ENCODE measurements around the gene HECTD4. TPM values are rescaled to one million over a fixed set of nuclear protein-coding genes. Genes with fewer than 3 reads are reported as not detected.
"Not testable (repeated sequence)": the region's sequence is repeated elsewhere in the genome, so short reads cannot be mapped to it uniquely, and the experiment has no call there.

Gene HECTD4
- total and polyA plus RNA-seq, 12 donors, result 17.5 to 50.0 (median 27.7) TPM

- Histone ChIP-seq H3K27me3 (no peaks in the 10 kb centered on the region), H3K27ac (no peak overlapping the region), H3K4me3 (no peak overlapping the region), H3K36me3 (replicated peaks in 1 of 2) (no peaks in the 10 kb centered on the region), H3K9me3 (replicated peaks in 1 of 3) (no peaks in the 10 kb centered on the region), H3K4me1 (replicated peaks in 1 of 2) (peaks cover 4 to 19% of the 10 kb centered on the region in 2 donors)
- intact Hi-C loops (cut with DNase I), result no loop called here
- 92 to 97% (median 93%) methylated on average over 6 of the region's 6 CpGs for WGBS, 4 donors
- DNase-seq, result peak in 2 of 7 donors; percentile 1 to 30
- no peak for TF ChIP-seq POLR2A (IDR thresholded peaks at IDR 0.05)
Measured at GRCh38 chr12:112115259-112116045, 266.8 kb downstream of the HECTD4 start.

- Histone ChIP-seq H3K36me3 (replicated peaks in 1 of 2) (no peaks in the 10 kb centered on the region), H3K27ac (no peak overlapping the region), H3K4me3 (no peak overlapping the region), H3K27me3 (no peaks in the 10 kb centered on the region), H3K9me3 (replicated peaks in 1 of 3) (no peaks in the 10 kb centered on the region), H3K4me1 (replicated peaks in 1 of 2) (peaks cover 7 to 24% of the 10 kb centered on the region in 2 donors)
- intact Hi-C loops (cut with DNase I), result no loop called here
- peak in 2 of 7 donors; percentile 16 to 39 for DNase-seq
- WGBS, 4 donors, result 86 to 95% (median 90%) methylated on average over 5 to 6 of the region's 6 CpGs
- no peak for TF ChIP-seq CTCF (IDR thresholded peaks at IDR 0.05)
- no peak for TF ChIP-seq POLR2A (IDR thresholded peaks at IDR 0.05)
Measured at GRCh38 chr12:112112409-112113133, 269.7 kb downstream of the HECTD4 start.

DNA sequence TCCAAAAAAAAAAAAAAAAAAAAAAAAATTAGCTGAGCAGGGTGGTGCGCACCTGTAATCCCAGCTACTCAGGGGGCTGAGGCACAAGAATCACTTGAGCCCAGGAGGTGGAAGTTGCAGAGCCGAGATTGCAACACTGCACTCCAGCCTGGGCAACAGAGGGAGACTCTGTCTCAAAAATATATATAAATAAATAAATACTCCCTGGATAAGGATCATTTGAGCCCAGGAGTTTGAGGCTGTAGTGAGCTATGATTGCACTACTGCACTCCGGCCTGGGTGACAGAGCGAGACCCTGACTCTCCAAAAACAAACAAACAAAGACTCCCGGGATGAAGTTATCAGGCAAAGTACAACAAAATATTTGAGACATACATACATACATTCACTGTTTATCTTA, 270.3 kb downstream of the HECTD4 start:
- DNase-seq, result peak in 3 of 7 donors; percentile 6 to 47 (median 12)
- intact Hi-C loops (cut with DNase I), result no loop called here
- H3K4me1 ChIP-seq (replicated peaks in 1 of 2), result peaks cover 10 to 24% of the 10 kb centered on the region in 2 donors

DNA sequence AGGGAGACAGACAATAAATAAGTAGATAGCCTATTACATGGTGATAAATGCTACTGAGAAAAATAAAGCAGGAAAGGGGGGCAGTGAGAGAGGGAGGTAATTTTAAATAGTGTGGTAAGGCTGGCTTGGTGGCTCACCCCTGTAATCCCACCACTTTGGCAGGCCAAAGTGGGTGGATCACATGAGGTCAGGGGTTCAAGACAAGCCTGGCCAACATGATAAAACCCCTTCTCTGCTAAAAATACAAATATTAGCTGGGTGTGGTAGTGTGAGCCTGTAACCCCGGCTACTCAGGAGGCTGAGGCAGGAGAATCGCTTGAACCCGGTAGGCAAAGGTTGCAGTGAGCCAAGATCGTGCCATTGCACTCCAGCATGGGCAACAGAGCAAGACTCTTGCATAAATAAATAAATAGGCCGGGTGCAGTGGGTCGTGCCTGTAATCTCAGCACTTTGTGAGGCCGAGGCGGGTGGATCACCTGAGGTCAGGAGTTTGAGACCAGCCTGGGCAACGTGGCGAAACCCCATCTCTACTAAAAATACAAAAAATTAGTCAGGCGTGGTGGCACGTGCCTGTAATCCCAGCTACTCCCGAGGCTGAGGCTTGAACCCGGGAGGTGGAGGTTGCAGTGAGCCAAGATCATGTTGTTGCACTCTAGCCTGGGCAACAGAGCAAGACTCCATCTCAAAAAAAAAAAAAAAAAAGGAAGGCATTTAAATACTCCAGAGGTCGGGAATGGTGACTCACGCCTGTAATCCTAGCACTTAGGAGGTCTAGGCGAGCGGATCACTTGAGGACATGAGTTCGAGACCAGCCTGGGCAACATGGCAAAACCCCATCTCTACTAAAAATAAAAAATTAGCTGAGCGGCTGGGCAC, 271.2 kb downstream of the HECTD4 start:
- peaks cover 16 to 23% of the 10 kb centered on the region in 2 donors for H3K4me1 ChIP-seq (replicated peaks in 1 of 2)
- 86 to 88% (median 87%) methylated on average over 17 to 20 of the region's 20 CpGs for whole genome bisulfite sequencing, 4 donors
- H3K9me3 ChIP-seq (replicated peaks in 1 of 3); H3K36me3 ChIP-seq (replicated peaks in 1 of 2); intact Hi-C loops (cut with DNase I); H3K27ac ChIP-seq; H3K4me3 ChIP-seq; H3K27me3 ChIP-seq: not testable (repeated sequence)
- DNase-seq, result peak in 2 of 7 donors; percentile 5 to 46

More for the DNA sequence above, 270.3 kb downstream of the HECTD4 start:
- Histone ChIP-seq H3K27ac (no peak overlapping the region), H3K27me3 (no peaks in the 10 kb centered on the region), H3K9me3 (replicated peaks in 1 of 3) (no peaks in the 10 kb centered on the region), H3K4me3 (no peak overlapping the region), H3K36me3 (replicated peaks in 1 of 2) (no peaks in the 10 kb centered on the region)
- TF ChIP-seq CTCF (IDR thresholded peaks at IDR 0.05) (no peak), POLR2A (IDR thresholded peaks at IDR 0.05) (no peak)
- 64 to 87% (median 77%) methylated on average over 5 of the region's 5 CpGs for WGBS, 4 donors

Small RNA genes lying within 50 kb of the gene (microRNA-seq; reads per million reads assigned to microRNA genes)
- 0 to 0.45 (median 0.28) reads per million in 3 donors for gene MIR6861

Small RNA genes lying within 50 kb of the gene (small RNA-seq; reads per million reads assigned to genes)
- 0 reads per million in 2 donors for gene RF00019

Other genes starting within 250 kb of the HECTD4 start
- 1,000 to 10,000 TPM in 8 of 9 donors, 100 to 1,000 TPM in 1; 976 to 1,900 (median 1,219) TPM for gene RPL6, start 27.2 kb upstream of the HECTD4 start, total RNA-seq
- gene RPL6, start 27.2 kb upstream of the HECTD4 start, polyA plus RNA-seq, result 1,000 to 10,000 TPM; 1,773 to 2,265 (median 1,796) TPM
- 100 to 1,000 TPM in 2 of 9 donors, 10 to 100 TPM in 7; 54.5 to 129 (median 76.6) TPM for gene PTPN11, start 36.5 kb upstream of the HECTD4 start, total RNA-seq
- 100 to 1,000 TPM in 1 of 3 donors, 10 to 100 TPM in 2; 14.4 to 125 (median 22.1) TPM for gene PTPN11, start 36.5 kb upstream of the HECTD4 start, polyA plus RNA-seq